Body of pancreas (tissue), 4 donors: ENCODE results near the gene MEIS3. TPM values are rescaled to one million over a fixed set of nuclear protein-coding genes. Genes with fewer than 3 reads are reported as not detected.
A peak's percentile ranks its signal among the peaks of the same experiment; 100 is the strongest.

Source experiments
- ATAC-seq: fragments of 150-250 bp; one replicate; pipeline ENCODE4 v1.9.1; 2016
- DNase-seq, 4 donors: peaks; one replicate each; pipeline ENCODE4 v3.0.0-alpha.2; 2019
- H3K27ac ChIP-seq, 4 donors: fragments of 200-600 bp; sonication (generic); 1 replicate in 3 of 4; 2 replicates in 1 of 4; pipeline versions ENCODE4 v1.5.1 to v1.6.1; 2016 to 2019; ENCODE audit warnings: mild to moderate bottlenecking in 1 of 4, mixed read lengths in 1 of 4, moderate library complexity in 1 of 4
- H3K27me3 ChIP-seq, 2 donors: fragments of 200-600 bp; sonication (generic); one replicate each; pipeline ENCODE4 v1.6.0; 2016; ENCODE audit warnings: mild to moderate bottlenecking in 1 of 2
- H3K36me3 ChIP-seq, 2 donors: fragments of 200-600 bp; sonication (generic); replicated peaks in 1 of 2; 2 replicates each; pipeline ENCODE4 v1.5.1; 2016; ENCODE audit warnings: low read depth in 2 of 2; ENCODE audit not compliant: insufficient read depth in 1 of 2
- H3K4me1 ChIP-seq: fragments of 200-600 bp; sonication (generic); one replicate; pipeline ENCODE4 v1.6.0; 2016
- H3K4me3 ChIP-seq, 2 donors: fragments of 200-600 bp; sonication (generic); 1 replicate in 1 of 2; 2 replicates in 1 of 2; pipeline ENCODE4 v1.5.1; 2016 to 2019
- H3K9me3 ChIP-seq, 3 donors: fragments of 200-600 bp; sonication (generic); 1 replicate in 2 of 3; 2 replicates in 1 of 3; pipeline ENCODE4 v1.5.1; 2016
- POLR2A ChIP-seq, 3 donors: fragments of 450-650 bp; IDR thresholded peaks; one replicate each; pipeline ENCODE4 v1.6.1; 2016; ENCODE audit warnings: antibody characterized with exemption in 3 of 3, mild to moderate bottlenecking in 2 of 3
- WGBS, 2 donors: methylation state at CpG; one replicate each; pipeline ENCODE4 v1.1.5; 2017; 5-methylcytosine and 5-hydroxymethylcytosine counted together
- intact Hi-C: fragments of 100-400 bp; cut with DNase I; formaldehyde crosslinking; loops from one replicate; pipeline ENCODE4 v1.15.1; 2023
- total RNA-seq, 2 donors: library from RNA; depleted of rRNA; stranded (reverse); fragments of >200 nt; gene quantifications; one replicate each; pipeline ENCODE4 v1.1.0, GENCODE V29; 2016
- TF ChIP-seq, protein P1 (sequence below), 7 experiments: fragments of 450-650 bp in 4 of 7; fragments of 200-600 bp in 3 of 7; sonication (generic) in 3 of 7; IDR thresholded peaks; one replicate each; pipeline ENCODE4 v1.5.1; 2016 to 2019; ENCODE audit warnings: antibody characterized with exemption in 7 of 7

Gene MEIS3
- total RNA-seq, 2 donors from 2014 or later = 1.3 to 2.3 TPM

DNA sequence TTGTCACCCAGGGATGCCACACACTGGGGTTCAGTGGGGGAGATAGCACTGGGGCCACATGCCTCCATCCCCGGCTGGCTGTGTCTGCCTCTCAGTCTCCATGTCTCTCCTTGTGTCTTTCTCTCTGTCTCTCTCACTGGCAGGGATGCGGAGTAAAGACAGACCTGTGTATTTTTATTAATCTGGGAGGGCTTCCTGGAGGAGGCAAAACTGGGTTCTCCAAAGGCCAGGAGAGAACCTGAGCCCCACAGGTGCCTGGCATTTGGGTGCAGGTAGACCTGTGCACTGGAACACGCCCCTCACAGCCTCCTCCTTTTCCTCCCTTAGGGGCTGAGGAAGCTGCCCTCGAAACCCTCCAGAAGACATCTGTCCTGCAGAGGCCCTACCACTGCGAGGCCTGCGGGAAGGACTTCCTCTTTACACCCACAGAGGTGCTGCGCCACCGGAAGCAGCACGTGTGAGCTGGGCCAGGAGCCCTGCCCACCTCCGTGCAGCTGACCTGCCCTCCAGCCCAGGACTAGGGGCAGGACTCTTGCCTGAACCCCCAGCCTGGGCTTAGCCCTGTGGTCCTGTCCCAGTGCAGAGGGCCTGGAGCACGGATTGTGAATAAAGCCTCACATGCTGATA is 37.6 kb downstream of the MEIS3 start:
- WGBS, 2 donors = 64 to 100% methylated on average over 2 to 11 of the region's 11 CpGs
- Histone ChIP-seq H3K27me3 (no peaks in the 10 kb centered on the region), H3K4me3 (no peak overlapping the region), H3K36me3 (peaks cover 0 to 27% of the 10 kb centered on the region in 2 donors), H3K27ac (no peak overlapping the region), H3K4me1 (no peaks in the 10 kb centered on the region), H3K9me3 (no peaks in the 10 kb centered on the region)
- ATAC-seq (no peak), DNase-seq (peak in 1 of 4 donors; percentile 17)
- intact Hi-C loops = loop anchor here (10.0 kb wide), 1 partner anchor 87 kb away; no protein-coding TSS in a partner anchor
- TF ChIP-seq POLR2A (IDR thresholded peaks at IDR 0.05) = no peak
- TF ChIP-seq, protein P1, sequence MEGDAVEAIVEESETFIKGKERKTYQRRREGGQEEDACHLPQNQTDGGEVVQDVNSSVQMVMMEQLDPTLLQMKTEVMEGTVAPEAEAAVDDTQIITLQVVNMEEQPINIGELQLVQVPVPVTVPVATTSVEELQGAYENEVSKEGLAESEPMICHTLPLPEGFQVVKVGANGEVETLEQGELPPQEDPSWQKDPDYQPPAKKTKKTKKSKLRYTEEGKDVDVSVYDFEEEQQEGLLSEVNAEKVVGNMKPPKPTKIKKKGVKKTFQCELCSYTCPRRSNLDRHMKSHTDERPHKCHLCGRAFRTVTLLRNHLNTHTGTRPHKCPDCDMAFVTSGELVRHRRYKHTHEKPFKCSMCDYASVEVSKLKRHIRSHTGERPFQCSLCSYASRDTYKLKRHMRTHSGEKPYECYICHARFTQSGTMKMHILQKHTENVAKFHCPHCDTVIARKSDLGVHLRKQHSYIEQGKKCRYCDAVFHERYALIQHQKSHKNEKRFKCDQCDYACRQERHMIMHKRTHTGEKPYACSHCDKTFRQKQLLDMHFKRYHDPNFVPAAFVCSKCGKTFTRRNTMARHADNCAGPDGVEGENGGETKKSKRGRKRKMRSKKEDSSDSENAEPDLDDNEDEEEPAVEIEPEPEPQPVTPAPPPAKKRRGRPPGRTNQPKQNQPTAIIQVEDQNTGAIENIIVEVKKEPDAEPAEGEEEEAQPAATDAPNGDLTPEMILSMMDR (IDR thresholded peaks at IDR 0.05) = no peak

DNA sequence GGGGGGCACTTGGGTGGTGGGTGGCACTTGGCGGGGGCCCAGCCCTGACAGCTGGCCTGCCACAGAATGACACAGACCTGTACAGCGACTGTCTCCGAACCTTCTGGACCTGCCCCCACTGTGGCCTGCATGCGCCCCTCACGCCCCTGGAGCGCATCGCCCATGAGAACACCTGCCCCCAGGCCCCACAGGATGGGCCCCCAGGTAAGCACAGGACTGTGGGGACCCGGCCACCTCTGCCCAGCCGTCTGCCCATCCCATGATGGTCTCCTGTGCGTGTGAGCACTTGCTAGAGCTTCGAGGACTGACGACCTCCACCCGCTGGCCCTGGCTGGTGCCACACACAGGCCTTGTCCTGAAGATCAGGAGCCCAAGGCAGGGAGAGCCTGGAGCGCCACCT is 38.2 kb downstream of the MEIS3 start:
- Histone ChIP-seq H3K27me3 (no peaks in the 10 kb centered on the region), H3K4me1 (no peaks in the 10 kb centered on the region), H3K36me3 (peaks cover 0 to 33% of the 10 kb centered on the region in 2 donors), H3K9me3 (no peaks in the 10 kb centered on the region), H3K4me3 (no peak overlapping the region), H3K27ac (no peak overlapping the region)
- DNase-seq = no peak
- intact Hi-C loops = loop anchor here (10.0 kb wide), 1 partner anchor 86 kb away; no protein-coding TSS in a partner anchor
- no peak for ATAC-seq
- TF ChIP-seq, protein P1 (IDR thresholded peaks at IDR 0.05) = no peak
- no peak for TF ChIP-seq POLR2A (IDR thresholded peaks at IDR 0.05)
- WGBS, 2 donors = 89 to 96% methylated on average over 10 to 12 of the region's 14 CpGs

DNA sequence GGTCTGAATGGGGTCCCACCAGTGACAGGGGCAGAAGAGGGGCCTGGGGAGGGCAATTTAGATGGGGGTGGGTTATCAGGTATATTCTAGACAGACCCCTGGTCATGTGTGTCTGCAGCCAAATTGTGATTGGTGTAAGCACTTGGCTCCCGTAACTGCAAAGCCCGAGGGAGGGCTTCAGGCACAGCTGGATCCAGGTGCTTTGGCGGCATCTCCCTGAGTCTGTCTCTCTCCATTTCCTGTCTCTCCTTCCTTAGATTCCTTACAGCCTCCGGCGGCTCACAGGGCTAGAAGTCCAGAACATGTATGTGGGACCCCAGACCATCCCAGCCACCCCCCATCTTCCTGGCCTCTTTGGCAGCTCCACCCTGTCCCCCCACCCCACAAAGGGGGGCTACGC is 38.8 kb downstream of the MEIS3 start:
- intact Hi-C loops = loop anchor here (10.0 kb wide), 1 partner anchor 86 kb away; no protein-coding TSS in a partner anchor
- no peak for ATAC-seq
- Histone ChIP-seq H3K4me1 (no peaks in the 10 kb centered on the region), H3K4me3 (no peak overlapping the region), H3K27ac (no peak overlapping the region), H3K27me3 (no peaks in the 10 kb centered on the region), H3K36me3 (peaks cover 0 to 37% of the 10 kb centered on the region in 2 donors), H3K9me3 (no peaks in the 10 kb centered on the region)
- TF ChIP-seq POLR2A (IDR thresholded peaks at IDR 0.05) = no peak
- TF ChIP-seq, protein P1 (IDR thresholded peaks at IDR 0.05) = no peak
- 91 to 94% methylated on average over 6 of the region's 6 CpGs for WGBS, 2 donors
- no peak for DNase-seq

DNA sequence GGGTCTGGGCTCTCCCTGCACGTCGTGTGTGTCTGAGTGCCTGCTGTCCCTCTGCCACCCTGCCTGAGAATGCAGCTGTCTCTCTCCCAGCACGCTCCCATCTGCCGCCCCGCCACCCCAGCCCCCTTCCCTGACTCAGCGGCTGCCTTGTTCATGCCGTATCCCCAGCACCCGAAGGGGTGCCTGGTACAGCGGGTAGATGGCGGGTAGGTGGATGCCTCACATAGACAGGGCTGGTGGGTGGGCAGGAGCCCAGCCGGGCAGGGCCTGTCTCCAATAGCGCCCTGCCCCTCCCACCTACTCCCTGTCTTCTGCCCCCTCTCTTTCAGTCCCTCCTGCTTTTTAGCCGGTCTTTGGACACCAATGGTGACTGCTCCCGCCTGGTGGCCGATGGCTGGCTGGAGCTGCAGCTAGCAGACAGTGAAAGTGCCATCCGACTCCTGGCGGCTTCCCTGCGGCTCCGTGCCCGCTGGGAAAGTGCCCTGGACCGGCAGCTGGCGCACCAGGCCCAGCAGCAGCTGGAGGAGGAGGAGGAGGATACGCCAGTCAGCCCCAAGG is 39.9 kb downstream of the MEIS3 start:
- ATAC-seq (no peak), DNase-seq (peak in 1 of 4 donors; percentile 35)
- H3K4me1 ChIP-seq = no peaks in the 10 kb centered on the region
- intact Hi-C loops = no loop called here
- no peak overlapping the region for H3K4me3 ChIP-seq
- H3K27me3 ChIP-seq = no peaks in the 10 kb centered on the region
- no peak for TF ChIP-seq POLR2A (IDR thresholded peaks at IDR 0.05)
- TF ChIP-seq, protein P1 (IDR thresholded peaks at IDR 0.05) = no peak
- no peak overlapping the region for H3K27ac ChIP-seq
- H3K9me3 ChIP-seq = no peaks in the 10 kb centered on the region
- WGBS, 2 donors = 90 to 97% methylated on average over 12 to 19 of the region's 23 CpGs
- H3K36me3 ChIP-seq = peaks cover 11 to 43% of the 10 kb centered on the region in 2 donors
